Measurements from ENCODE around the gene SERPINB13.

SERPINB13 gene

DNA sequence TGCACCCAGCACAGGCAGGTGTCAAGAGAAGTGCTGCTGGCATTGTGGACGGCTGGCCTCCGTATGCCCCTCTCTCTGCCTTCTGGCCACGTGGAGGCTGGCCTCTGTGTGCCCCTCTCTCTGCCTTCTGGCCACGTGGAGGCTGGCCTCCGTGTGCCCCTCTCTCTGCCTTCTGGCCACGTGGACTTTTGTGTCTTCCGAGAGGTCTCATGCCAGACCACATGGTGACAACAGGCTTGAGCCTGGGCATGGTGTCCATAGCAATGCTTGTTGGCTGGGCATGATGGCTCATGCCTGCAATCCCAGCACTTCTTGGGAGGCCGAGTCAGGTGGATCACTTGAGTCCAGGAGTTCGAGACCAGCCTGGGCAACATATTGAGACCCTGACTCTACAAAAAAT lies 19.3 kb upstream of the SERPINB13 start:
- H3K4me3 ChIP-seq (ENCODE audit: low read depth, low read length), result no peak overlapping the region
- TF ChIP-seq, protein P1, sequence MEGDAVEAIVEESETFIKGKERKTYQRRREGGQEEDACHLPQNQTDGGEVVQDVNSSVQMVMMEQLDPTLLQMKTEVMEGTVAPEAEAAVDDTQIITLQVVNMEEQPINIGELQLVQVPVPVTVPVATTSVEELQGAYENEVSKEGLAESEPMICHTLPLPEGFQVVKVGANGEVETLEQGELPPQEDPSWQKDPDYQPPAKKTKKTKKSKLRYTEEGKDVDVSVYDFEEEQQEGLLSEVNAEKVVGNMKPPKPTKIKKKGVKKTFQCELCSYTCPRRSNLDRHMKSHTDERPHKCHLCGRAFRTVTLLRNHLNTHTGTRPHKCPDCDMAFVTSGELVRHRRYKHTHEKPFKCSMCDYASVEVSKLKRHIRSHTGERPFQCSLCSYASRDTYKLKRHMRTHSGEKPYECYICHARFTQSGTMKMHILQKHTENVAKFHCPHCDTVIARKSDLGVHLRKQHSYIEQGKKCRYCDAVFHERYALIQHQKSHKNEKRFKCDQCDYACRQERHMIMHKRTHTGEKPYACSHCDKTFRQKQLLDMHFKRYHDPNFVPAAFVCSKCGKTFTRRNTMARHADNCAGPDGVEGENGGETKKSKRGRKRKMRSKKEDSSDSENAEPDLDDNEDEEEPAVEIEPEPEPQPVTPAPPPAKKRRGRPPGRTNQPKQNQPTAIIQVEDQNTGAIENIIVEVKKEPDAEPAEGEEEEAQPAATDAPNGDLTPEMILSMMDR (IDR thresholded peaks at IDR 0.05; ENCODE audit: borderline replicate concordance, insufficient read depth, low read depth, low read length), result no peak

DNA sequence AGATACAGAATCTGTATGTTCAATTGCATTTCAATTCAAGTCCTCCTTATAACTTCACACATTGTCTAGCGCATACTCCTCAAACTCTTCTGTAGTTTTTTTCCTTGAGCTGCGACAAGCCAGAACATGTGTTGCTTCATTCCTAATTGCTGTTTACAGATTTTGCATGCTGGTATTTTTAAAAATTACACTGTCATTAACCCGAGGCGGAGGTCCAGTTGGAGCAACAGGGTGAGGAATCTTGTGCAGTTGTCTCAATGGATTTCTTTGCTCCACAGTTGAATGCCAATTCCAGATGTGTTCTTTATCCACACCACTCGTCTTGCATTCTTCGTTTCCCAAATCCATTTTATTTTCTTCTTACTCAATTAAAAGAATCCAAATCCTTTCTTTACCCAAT lies 16.4 kb upstream of the SERPINB13 start:
- TF ChIP-seq, protein P1 (IDR thresholded peaks at IDR 0.05; ENCODE audit: borderline replicate concordance, insufficient read depth, low read depth, low read length), result no peak
- no peak overlapping the region for H3K4me3 ChIP-seq (ENCODE audit: low read depth, low read length)

DNA sequence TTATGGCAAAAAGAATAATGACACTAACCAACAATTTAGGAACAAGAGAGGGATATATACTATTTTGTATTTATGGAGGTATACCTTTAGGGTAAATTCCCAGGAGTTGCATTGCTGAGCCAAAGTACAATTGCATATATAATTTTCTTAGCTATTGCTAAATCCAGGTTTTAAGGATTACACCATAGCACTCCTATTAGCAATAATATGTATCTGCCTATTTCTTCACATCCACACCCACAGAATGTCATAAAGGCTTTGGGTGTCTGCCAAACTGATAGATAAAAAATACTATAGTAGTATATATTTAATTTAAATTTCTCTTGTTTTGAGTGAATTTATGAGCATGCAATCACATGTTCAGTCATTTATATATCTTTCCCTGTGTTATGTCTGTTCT lies 11.5 kb upstream of the SERPINB13 start:
- H3K4me3 ChIP-seq (ENCODE audit: low read depth, low read length), result no peak overlapping the region
- TF ChIP-seq, protein P1 (IDR thresholded peaks at IDR 0.05; ENCODE audit: borderline replicate concordance, insufficient read depth, low read depth, low read length), result no peak

DNA sequence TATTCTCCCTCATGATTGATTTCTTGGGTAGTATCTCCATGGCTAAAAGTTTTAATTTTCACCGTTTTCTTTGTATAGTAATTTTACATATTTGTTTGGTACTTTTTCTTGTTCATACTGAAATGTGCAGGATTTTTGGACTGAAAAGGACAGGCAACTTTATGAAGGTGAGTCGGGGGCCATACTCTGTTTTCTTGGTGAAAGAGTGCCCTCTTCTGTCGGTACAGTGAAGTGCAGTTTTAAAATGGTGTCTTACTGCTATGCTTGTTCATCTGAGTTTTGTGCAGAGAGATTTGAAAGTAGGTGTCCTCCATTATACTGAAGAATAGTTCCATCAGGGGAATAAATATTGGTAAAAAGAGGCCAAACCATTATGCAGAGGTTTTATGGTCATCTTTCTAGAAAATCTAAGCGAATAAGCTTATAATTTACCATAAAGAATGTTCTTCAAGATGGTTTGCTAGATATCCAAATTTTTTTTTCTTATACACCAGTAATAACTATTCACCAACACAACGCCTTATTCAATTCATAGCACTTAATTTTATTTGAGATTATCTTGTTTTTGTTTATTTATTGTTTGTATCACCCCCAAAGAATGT lies 8.7 kb upstream of the SERPINB13 start:
- H3K4me3 ChIP-seq (ENCODE audit: low read depth, low read length), result no peak overlapping the region
- TF ChIP-seq, protein P1 (IDR thresholded peaks at IDR 0.05; ENCODE audit: borderline replicate concordance, insufficient read depth, low read depth, low read length), result peak; percentile 62; the same call in 1 of the 2 replicates

DNA sequence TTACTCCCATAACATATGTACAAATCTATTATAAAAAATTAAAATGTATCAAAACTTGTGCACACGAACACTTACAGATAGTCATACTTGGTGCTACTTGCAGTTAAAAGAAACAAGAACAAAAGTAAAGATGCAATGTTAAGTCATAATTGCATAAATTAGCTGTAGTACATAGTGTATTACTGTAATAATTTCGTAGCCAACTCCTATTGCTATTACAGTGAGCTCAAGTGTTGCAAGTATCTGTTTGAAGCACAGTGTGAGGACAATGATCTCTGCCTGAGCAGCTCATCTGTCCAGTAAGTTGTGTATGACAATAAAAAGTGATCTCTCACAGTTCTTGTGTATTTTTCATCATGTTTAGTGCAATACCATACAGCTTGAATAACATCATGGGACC lies 7.5 kb upstream of the SERPINB13 start:
- no peak overlapping the region for H3K4me3 ChIP-seq (ENCODE audit: low read depth, low read length)
- TF ChIP-seq, protein P1 (IDR thresholded peaks at IDR 0.05; ENCODE audit: borderline replicate concordance, insufficient read depth, low read depth, low read length), result no peak

DNA sequence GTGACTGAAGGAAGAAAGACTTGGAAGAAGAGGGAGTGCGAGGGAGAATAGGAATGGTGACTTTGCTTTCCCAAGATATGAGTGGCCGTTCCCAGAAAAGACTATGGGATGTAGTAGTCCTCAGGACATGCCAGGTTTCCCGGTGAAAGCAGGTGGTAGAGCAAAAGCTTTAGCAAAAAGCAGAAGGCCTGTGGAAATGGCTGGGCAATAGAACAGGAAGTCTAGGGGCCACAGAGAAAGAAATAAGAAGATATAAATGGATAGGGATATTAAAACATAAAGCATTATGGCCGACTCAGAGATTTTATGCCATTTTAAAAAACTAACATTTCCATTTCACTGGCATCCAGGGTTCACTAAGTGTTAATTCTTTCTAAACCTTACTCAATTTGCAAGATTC lies 1.2 kb upstream of the SERPINB13 start:
- no peak overlapping the region for H3K4me3 ChIP-seq (ENCODE audit: low read depth, low read length)
- TF ChIP-seq, protein P1 (IDR thresholded peaks at IDR 0.05; ENCODE audit: borderline replicate concordance, insufficient read depth, low read depth, low read length), result no peak

DNA sequence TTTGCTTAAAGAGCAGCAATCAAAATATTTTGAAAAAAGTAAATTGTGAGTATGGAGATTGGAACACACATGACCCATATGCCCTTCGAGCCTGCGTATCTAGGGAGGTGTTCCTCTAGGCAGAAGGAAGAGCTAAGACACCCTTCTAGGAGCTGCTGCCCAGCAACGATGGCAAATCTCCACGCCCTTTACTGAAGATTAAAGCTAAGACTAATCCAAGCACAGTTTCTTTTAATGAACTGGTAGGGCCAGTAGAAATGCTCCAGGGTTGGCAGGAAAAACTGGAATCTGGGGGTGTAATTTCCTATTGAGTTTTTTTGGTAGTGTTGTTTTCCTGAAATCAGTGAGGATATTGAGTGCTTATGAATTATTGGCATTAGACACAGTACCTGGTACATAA lies 712 bp upstream of the SERPINB13 start:
- H3K4me3 ChIP-seq (ENCODE audit: low read depth, low read length), result no peak overlapping the region
- TF ChIP-seq, protein P1 (IDR thresholded peaks at IDR 0.05; ENCODE audit: borderline replicate concordance, insufficient read depth, low read depth, low read length), result no peak
